Activated CD8-positive, alpha-beta memory T cell treated with anti-CD3 and anti-CD28 coated beads for 48 hours (primary cell): ENCODE results near the gene FEM1C.

Source experiments
- DNase-seq, 3 experiments: peaks; one replicate each; pipeline ENCODE4 v3.0.0-alpha.2; 2020; ENCODE audit warnings: low read depth in 2 of 3, low spot score in 2 of 3

The FEM1C gene

DNA sequence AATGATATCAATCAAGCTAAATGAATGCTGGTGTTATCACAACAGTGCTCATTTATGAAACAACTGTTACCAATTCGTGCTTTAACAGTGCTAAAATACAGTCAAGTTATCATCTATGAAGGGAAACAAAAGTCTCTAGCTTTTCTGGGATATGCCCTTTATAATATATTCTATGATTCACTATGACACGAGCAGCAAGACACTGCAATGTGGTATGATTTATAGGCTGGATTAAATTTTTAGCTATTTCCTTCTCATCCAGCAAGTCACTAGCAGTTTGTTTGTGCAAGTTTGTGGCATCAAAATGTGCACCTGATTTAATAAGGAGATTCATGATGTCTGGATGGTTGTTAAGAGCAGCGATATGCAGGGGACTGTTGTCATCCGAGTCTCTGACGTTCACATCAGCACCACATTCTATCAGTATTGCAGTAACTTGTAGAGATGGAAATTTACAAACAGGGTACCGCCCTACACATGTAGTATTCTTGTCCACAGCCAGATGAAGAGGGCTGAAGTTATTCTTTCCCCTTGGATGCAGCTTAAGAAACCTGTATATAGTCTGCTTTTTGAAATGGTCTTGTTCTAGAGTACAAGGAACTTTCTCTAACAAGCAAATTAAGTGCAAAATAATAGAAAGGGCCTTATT is 20.3 kb downstream of the FEM1C start:
- no peak for DNase-seq

DNA sequence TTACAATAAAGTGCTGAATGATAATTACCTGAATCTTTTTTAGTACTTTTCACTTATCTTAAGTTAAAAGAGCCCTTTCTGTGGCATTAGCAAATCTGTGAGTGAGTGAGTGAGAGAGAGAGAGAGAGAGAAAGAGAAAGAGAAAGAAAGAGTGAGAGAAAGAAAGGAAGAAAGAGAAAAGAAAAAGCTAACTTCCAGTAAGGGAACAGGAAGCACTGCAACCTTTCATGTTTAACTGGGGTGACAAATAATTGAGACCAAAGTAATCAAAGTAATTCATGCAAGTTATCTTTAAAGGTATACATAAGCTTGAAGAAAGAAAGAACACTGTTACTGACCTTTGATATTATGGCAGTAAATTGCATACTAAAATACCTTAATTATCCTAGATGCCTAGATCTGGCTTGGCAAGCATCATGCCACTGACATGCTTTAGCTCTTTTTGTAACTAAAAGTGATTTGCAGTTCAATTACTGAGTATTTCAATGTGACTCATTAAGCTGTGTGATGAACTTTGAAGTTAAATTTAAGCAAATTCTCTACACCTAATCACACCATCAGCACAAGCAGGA is 21.7 kb downstream of the FEM1C start:
- DNase-seq = no peak

DNA sequence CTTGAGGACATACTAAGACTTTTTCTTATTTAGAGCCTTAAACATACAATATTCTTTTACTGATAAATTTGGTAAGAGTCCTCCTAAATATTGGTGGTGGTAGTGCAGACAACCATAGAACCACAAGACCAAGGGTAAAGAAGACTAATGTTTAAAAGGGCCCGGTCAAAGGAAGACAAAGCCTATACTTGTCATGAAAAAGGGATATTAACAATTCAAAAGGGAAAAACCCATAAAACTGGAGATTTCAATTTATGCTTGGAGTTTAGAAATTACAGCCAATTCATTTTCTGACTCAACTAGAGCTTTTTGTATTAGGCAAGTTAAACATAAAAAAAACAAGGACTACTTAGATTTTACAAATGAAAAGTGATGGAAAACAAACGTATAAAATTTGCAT is 24.4 kb downstream of the FEM1C start:
- no peak for DNase-seq

DNA sequence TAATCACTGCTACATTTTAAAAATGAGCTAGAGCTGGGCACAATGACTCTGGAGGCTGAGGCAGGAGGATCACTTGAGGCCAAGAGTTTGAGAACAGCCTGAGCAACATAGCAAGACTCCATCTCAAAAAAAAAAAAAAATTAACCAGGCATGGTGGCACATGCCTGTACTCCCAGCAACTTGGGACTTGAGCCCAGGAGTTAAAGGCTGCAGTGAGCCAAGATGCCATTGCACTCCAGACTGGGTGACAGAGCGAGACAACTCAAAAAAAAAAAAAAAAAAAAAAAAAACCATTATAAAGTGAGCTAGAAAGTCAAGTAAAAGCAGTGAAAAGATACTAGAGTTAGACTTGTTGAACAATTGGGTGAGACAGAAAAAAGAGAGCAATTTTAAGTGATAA is 28.2 kb downstream of the FEM1C start:
- DNase-seq = no peak

DNA sequence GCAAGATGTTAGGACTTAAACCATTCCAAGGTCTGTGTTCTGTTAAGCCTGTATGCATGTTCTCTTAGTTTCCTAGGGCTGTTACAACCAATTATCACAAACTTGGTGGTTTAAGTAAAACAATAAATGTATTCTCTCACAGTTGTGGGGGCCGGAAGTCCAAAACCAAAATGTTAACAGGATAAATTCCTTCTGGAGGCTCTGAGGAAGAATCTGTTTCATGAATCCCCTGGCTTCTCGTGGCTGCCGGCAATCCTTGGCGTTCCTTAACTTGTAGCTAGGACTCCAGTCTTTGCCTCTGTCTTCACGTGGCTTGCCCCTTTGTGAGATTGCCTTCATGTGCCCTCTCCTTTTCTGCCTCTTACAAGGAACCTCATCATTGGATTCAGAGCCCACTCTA is 30.4 kb downstream of the FEM1C start:
- DNase-seq = no peak

DNA sequence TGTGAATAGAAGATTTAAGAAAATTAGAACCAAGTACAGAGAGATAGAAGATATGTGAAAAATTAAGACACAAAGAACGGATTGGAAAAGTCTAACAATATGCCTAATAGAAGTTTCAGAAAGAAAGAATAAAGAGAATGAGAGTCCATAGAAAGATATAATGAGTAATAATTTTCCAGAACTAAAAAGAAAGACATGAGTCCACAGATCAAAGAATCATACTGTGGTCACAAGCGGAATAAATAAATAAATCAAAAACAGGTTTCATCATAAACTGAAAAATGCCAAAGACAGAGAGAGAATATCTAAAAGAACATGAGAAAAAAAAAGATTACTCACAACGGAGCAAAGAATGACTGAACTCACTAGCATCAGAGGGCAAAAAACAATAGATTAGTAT is 32.9 kb downstream of the FEM1C start:
- DNase-seq = no peak

DNA sequence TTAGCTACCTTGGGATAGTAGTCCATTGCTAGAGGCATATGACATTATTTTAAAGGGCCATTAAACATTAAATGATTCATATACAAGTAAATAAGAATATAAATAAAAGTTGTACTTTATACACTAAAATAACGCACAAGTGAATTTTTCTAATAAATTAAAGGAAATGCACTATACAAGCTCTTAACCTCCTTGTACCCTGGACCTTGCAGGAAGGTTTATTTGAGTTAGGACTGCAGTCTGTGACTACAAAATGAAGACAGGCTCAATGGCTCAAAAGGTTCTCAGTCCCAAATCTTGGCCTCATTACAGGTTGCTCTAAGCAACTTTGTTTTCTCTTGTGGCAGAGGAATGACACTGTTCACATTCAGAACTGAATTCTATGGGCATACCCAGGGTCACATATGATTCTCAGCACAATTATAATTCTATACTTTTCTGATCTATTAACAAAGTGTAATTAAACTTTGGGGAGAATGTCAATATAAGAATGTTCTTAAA is 34.4 kb downstream of the FEM1C start:
- no peak for DNase-seq

DNA sequence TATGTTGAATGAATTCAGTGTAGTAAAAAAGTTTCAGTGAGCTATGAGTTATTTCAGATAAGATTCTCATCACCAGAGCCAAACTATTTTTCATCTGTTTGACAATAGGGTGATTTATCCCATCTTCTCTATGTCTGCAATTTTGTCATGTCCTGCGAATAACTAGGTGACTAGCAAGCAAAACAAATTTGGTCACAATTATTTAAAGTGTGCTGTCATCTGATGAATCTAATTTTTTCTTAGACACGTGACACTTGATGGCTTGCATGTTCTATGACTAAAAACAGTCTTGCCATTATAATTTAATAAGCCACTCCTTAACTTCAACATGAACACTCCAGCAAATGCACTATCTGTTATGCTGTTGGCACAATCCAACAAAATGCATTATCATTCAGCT is 35.0 kb downstream of the FEM1C start:
- no peak for DNase-seq

DNA sequence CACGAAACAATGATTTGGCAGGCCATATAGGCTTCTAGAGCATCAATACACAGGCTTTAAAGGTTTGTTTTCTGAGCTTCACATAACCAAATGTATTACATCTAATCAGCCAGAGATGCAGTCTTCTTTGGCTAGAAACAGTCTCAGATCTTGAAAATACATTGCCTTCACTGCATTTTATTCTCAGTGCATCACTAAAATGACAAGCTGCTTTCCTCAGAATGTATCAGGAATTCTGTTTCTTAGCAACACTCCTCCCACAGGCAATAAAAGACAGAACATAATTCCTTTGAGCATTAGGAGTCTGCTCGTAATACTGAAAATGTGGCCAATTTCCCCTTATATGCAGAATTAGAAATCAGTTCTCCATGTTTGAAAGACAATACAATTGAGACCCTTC is 36.9 kb downstream of the FEM1C start:
- no peak for DNase-seq

DNA sequence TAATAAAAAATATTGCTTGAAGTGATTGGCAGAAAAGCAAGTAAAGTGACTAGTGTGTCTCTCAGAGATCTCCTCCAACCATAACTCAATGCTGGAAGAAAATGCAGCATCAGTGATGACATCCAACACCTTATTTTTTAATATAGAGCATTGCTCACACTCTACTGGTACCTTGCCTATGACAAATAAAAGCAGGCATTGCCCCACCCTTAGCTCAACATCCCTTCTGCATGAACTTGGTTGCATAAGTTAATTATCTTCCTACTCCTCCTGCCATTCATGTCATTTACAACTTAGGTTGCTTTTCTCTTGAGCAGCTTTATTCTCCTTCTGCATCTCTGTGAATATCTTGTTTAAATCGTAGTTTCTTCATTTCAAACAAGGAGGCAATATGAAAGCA is 41.2 kb downstream of the FEM1C start:
- DNase-seq = no peak

DNA sequence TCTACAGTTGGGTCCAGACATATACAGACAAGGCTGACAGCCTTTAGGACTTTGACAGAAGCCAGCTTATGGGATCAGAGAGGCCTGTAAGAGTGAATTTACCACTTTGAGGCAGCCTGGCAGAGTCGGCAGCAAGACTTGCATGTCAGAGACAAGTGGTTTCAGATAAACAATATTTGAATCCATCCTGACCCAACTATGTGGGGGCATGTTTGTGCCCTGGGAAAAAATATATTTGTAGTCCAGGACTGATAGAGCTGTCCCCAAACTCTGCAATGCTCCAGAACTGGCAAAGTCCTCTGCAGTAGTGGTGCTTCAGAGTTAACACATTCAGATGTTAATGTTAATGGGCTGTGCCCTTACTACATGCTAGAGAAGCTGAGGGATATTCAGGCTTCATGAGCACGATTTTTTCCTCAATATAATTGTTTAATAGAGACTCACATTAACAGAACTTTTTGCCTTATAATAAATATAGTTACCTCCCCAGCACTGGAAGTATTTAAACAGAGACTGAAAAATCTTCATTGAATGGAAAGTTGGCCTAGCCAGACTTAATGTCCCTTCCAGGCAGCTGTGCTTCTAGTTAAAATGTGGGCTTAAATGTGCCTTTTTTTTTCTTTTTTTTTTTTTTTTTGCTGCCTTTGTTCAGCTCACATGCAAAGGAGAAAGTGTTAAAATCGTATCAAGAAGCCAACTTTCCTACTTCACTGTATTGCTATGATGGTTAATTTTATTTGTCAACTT is 42.9 kb downstream of the FEM1C start:
- no peak for DNase-seq

DNA sequence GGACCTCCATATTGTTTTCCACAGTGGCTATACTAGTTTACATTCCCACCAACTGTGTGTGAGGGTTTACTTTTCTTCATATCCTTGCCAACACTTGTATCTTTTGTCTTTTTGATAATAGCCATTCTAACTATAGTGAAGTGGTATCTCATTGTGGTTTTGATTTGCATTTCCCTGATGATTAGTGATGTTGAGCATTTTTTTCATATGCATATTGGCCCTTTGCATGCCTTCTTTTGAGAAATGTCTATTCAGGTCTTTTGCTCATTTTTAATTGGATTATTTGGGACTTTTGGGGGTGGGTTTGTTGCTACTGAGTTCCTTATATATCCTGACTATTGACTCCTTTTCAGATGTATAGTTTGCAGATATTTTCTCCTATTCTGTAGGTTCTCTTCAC is 44.4 kb downstream of the FEM1C start:
- DNase-seq = no peak

DNA sequence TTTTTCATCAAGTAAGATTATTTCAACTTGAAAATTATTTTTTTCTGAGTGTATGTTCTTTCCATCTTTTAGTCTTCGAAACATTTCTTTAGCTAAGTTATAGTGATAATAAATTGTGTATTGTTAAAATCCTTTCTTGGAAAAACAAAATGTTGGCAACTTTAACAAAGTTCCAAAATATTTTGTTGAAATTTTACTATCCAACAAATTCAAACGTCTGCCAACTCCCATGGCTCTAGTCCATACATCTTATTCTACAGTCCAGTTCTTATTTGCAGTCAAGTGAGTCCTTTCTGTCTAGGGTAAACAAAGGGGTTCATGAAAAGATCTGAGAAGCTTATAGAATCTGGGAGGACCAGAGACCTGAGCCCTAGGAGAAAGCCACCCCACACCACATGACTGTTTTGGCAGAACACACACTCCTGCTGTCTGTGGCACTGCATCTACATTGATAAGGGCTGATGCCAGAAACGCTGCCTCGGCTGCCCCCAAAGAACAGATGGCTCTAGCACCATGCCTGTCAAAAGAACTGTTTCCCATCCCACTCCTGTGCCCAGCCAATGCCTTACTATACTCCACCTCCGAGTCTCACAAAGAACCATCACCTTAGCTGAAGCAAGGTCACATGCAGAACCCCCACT is 47.5 kb downstream of the FEM1C start:
- no peak for DNase-seq

DNA sequence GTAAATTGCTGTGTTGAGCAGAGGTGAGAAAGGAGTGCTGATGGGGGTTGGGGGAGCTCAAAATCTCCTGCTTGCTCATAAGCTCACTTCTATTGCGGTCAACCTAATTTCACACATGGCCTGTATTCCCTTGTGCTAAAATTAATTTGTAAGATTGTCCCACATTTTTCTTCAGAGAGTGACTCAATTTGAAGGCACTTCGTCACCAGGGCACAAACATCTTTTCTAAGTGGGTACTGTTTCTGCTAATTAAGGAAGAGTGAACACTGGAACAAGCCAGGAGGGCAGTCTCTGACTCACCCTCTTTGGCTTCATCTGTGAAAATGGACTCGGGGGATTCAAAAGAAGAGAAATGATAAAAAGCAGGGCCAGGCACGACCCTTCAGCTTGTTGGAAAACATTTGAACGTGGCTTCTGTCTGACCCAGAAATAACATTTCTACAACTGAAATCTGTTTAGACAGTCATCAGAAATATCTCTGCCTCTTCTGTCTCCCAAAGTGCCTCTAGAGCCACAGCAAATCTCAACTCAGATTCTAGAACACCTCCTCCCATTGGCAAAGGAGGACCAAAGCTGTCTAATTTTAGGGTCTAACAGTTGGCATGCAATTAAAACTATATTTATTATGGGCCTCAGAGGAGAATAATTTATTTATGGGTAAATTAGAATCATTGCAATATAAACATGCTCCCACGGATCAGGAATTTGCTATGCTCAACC is 49.8 kb downstream of the FEM1C start:
- DNase-seq = no peak

DNA sequence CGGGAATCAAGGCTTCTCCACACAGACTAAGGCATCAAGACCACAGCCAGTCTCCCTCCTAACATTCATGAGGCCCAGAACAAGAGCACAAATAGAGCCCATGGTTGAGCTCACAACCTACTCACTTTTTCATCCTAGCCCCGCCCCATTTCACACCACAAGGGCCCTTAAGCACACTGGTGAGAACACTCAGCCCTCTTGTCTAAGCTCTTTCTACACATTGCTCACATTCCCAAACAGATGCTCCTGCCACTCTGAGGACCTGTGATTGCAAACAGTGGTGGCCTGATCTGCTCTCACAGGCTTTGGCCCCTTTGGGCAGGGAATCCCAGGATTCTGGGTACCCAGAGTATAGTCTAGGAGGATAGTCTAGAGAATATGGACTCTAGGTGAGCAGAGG is 54.0 kb downstream of the FEM1C start:
- DNase-seq = no peak

DNA sequence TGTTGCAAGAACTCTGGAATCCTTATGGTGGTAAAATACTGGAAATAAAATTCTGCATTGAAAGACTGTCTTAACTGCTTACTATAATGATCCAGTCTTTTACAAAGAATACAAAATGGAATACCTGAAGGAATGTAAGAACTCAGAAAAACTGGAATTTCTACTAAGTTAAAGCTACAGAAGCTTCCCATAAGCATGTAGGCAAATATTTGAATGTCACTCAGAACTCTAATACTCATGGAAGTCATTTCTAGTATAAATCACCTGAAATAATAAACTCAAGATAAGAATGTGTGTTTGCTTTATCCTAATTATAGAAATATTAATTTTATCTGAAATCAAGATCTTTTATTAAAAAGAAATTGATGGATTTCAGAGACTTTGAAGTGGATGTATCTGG is 54.8 kb downstream of the FEM1C start:
- no peak for DNase-seq

DNA sequence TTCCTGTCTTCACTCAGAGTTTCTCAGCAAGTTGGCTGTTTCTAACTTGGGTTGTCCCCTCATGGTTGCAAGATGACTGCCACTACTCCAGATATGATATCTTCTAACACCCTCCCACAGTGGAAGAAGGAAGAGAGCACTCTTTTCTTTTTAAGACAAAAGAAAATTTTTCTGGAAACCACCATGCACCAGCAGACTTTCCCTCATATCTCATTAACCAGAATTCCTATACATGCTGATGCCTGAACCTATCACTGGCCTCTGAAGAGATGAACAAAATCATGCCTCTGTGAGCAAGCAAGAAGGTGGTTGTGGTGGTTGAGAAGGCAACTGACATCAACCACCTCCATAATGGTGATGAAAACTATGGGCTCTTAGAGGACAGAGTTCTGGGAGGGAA is 56.8 kb downstream of the FEM1C start:
- DNase-seq = no peak

DNA sequence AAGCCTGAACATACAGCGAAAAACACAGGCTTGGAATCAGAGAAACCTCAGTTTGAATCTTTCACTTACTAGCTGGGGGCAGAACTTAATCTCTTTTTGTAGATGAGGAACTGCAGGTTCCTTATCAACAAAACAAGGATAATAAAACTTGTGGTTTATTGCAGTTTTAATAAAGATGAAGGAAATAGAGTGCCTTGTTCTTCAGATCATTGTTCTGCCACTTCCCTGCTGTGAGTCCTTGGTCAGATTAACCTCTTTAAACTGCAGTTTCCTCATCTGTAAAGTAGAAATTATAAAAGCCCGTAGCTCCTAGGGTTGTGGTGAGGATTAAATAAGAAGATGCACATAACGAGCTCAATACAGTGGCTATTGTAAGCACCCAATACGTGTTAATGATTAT is 57.4 kb downstream of the FEM1C start:
- no peak for DNase-seq

DNA sequence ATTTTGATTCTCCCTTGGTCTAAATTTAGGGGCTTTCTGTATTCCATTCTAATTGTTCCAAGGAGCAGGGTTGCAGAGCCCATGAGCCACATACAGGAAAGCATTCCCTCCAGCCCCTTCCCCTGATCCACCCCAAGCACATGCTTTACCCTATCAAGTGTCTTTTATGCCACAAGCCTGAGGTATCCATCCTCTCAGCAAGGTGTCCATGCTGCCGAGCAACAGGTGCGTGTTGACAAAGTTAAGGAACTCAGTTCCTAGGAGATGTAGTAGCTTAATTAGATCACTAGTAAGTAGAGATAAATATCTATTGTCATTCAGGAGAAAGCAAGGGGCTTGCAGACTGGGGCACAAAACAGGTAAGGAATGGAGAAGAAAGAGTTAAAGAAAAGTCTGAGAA is 57.8 kb downstream of the FEM1C start:
- DNase-seq = no peak

DNA sequence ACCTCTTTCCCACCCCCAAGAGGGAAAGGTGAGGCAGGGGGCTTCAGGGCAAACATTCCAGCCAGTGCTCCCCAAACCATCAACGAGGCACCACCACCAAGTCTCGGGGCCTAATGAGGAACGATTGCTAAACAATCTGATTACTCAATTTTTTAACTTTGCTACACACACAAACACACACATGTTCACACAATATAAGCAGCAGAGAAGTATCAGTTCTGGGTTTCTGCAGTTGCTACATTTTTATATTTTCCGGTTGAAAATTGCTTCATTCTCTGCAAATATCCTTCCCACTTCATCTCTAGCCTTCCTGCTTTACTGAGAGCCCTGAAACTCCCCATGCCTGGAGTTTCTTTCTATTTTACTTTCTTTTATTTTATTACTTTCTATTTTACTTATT is 60.2 kb downstream of the FEM1C start:
- no peak for DNase-seq

DNA sequence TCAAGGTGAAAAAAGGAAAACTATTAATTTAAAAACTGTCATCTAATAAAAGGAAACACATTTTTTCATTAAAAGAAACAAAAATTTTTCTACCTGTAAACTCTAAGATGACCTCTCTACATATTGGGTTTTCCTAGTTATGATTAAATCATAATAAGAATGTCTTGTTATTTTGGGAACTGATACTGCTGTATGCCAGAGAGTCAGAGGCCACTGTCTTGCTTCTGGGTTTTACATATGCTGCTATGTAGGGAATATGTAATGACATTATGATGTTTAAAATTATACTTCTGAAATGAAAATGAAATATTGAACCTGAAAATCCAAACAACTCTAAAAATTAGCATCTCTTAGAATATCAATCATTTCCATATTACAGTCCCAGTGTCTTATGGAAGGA is 63.7 kb downstream of the FEM1C start:
- DNase-seq = no peak

DNA sequence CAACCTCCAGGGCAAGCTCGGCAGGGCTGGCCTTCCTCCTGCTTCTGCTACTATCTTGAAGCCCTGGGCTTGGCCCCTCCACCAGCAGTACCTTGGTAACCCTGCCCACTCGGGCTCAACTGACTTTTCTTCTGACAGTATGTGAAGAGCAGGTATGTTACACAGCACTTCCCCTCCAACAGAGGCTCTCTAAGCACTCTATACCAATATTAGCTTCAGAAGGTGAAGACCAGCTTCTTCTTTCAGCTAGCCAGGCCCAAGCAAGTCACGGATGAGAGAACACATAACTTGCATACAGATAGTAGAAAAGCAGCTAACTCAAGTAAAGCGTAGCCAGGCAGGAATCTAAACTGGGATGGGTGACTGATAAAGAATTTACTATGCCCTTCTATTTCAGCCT is 64.3 kb downstream of the FEM1C start:
- DNase-seq = no peak
